HCT116 (cell line): ENCODE data around the gene IRAK1BP1. TPM values are rescaled to one million over a fixed set of nuclear protein-coding genes. Genes with fewer than 3 reads are reported as not detected.

Experiments
- ATAC-seq: fragments of 200-7000 bp; cut with Tn5 transposase; 2 replicates; pipeline ENCODE4 v1.9.1; 2020; ENCODE audit warnings: mild to moderate bottlenecking, moderate library complexity
- BruUV-seq: library from RNA; stranded (reverse); fragments of 400-500 nt; replicated peaks from 2 replicates; lab custom pipeline; 2021; lab: Mats Ljungman, UMichigan
- CTCF ChIA-PET: fragments of 300-600 bp; sonication (Branson Sonifier 250); formaldehyde crosslinking; loops from one replicate; lab custom pipeline; 2021; ENCODE audit warnings: antibody characterized with exemption; lab: Charles Lee
- POLR2A ChIA-PET: fragments of 300-600, 350-600 bp; sonication (Branson Sonifier 250); formaldehyde crosslinking; loops from one replicate; lab custom pipeline; 2021; ENCODE audit warnings: antibody characterized with exemption; lab: Charles Lee
- RAD21 ChIA-PET, 2 experiments: fragments of 300-600 bp; sonication (Branson Sonifier 250); formaldehyde crosslinking; loops; one replicate each; lab custom pipeline; 2023; ENCODE audit warnings: low total read pairs in 2 of 2; ENCODE audit not compliant: uncharacterized antibody in 2 of 2, unreplicated experiment in 2 of 2, low non-redundant PET in 1 of 2; lab: Charles Lee
- DNase-seq: peaks from one replicate; pipeline ENCODE4 v3.0.0-alpha.2; 2010; ENCODE audit warnings: low read depth, low spot score
- H2AFZ ChIP-seq: fragments of 200-600 bp; shearing (Covaris generic), sonication (generic); 2 replicates; pipeline ENCODE4 v1.6.1; 2017; ENCODE audit warnings: low read depth, mixed run types, mixed read lengths, antibody characterized with exemption, low read length; ENCODE audit not compliant: poor library complexity, severe bottlenecking
- H3K27ac ChIP-seq: 2 replicates; pipeline ENCODE4 v1.5.1; 2012; ENCODE audit warnings: low read depth, low read length
- H3K27me3 ChIP-seq: fragments of 200-600 bp; sonication (generic); 2 replicates; pipeline ENCODE4 v1.6.1; 2016; ENCODE audit warnings: mixed run types, low read length, mixed read lengths; ENCODE audit not compliant: insufficient read depth
- H3K36me3 ChIP-seq, 2 experiments: fragments of 200-500 bp in 1 of 2; fragments of 200-600 bp in 1 of 2; sonication (Bioruptor generic) in 1 of 2; sonication (generic) in 1 of 2; 2 replicates each; pipeline versions ENCODE4 v1.5.1 to v1.6.1; 2014 to 2016; ENCODE audit warnings: low read length in 2 of 2, inconsistent platforms in 1 of 2, mixed read lengths in 1 of 2, mixed run types in 1 of 2; ENCODE audit not compliant: insufficient read depth in 2 of 2, control insufficient read depth in 1 of 2
- H3K4me1 ChIP-seq, 2 experiments: fragments of 200-600 bp in 1 of 2; sonication (generic) in 1 of 2; 2 replicates each; pipeline versions ENCODE4 v1.5.1 to v1.6.1; 2012 to 2017; ENCODE audit warnings: low read length in 2 of 2, inconsistent platforms in 1 of 2, mild to moderate bottlenecking in 1 of 2, mixed read lengths in 1 of 2, mixed run types in 1 of 2, moderate library complexity in 1 of 2; ENCODE audit not compliant: insufficient read depth in 2 of 2, control insufficient read depth in 1 of 2
- H3K4me2 ChIP-seq: fragments of 200-600 bp; sonication (generic); 2 replicates; pipeline ENCODE4 v1.6.1; 2017; ENCODE audit warnings: mixed run types, low read length, mixed read lengths
- H3K4me3 ChIP-seq, 2 experiments: fragments of 200-600 bp in 1 of 2; sonication (generic) in 1 of 2; replicated peaks in 1 of 2; 2 replicates each; pipeline ENCODE4 v1.5.1; 2011 to 2016; ENCODE audit warnings: low read length in 2 of 2, control low read depth in 1 of 2, low read depth in 1 of 2, mild to moderate bottlenecking in 1 of 2, mixed read lengths in 1 of 2, mixed run types in 1 of 2
- H3K79me2 ChIP-seq: fragments of 200-600 bp; sonication (generic); 2 replicates; pipeline ENCODE4 v1.6.1; 2017; ENCODE audit warnings: mild to moderate bottlenecking, mixed run types, low read length, moderate library complexity, mixed read lengths; ENCODE audit not compliant: insufficient read depth
- H3K9ac ChIP-seq: fragments of 200-600 bp; sonication (generic); 2 replicates; pipeline ENCODE4 v1.6.1; 2016; ENCODE audit warnings: low read length, mixed read lengths
- H3K9me2 ChIP-seq: fragments of 200-600 bp; sonication (generic), shearing (Covaris generic); 2 replicates; pipeline ENCODE4 v1.6.1; 2017; ENCODE audit warnings: mixed run types, mild to moderate bottlenecking, moderate library complexity; ENCODE audit not compliant: insufficient read depth
- H3K9me3 ChIP-seq, 2 experiments: fragments of 200-500 bp in 1 of 2; fragments of 200-600 bp in 1 of 2; sonication (Bioruptor generic) in 1 of 2; sonication (generic) in 1 of 2; 2 replicates each; pipeline ENCODE4 v1.6.1; 2014 to 2017; ENCODE audit warnings: low read length in 2 of 2, mixed read lengths in 2 of 2, inconsistent platforms in 1 of 2, low read depth in 1 of 2, mild to moderate bottlenecking in 1 of 2, mixed run types in 1 of 2, moderate library complexity in 1 of 2; ENCODE audit not compliant: control insufficient read depth in 1 of 2, insufficient read depth in 1 of 2
- H4K20me1 ChIP-seq: fragments of 200-600 bp; sonication (generic), shearing (Covaris generic); 2 replicates; pipeline ENCODE4 v1.6.1; 2017; ENCODE audit warnings: mixed run types, mild to moderate bottlenecking, moderate library complexity; ENCODE audit not compliant: insufficient read depth
- CBX3 ChIP-seq: IDR thresholded peaks from 2 replicates; pipeline ENCODE4 v1.6.1; 2012; ENCODE audit warnings: low read depth
- CEBPB ChIP-seq: IDR thresholded peaks from 2 replicates; pipeline ENCODE4 v1.6.1; 2012; ENCODE audit warnings: low read depth
- CTCF ChIP-seq, 3 experiments: fragments of 200-600 bp in 1 of 3; sonication (generic) in 1 of 3; IDR thresholded peaks in 2 of 3; conservative IDR thresholded peaks in 1 of 3; 2 replicates each; pipeline ENCODE4 v1.5.1; 2012 to 2017; ENCODE audit warnings: low read depth in 2 of 3, low read length in 2 of 3, antibody characterized with exemption in 1 of 3, borderline replicate concordance in 1 of 3, control low read depth in 1 of 3, mild to moderate bottlenecking in 1 of 3, mixed read lengths in 1 of 3, mixed run types in 1 of 3, moderate library complexity in 1 of 3; ENCODE audit not compliant: insufficient read depth in 1 of 3
- ELF1 ChIP-seq: IDR thresholded peaks from 2 replicates; pipeline ENCODE4 v1.6.1; 2012; ENCODE audit warnings: low read depth, borderline replicate concordance
- EZH2 ChIP-seq: fragments of 200-600 bp; sonication (generic); IDR thresholded peaks from 2 replicates; pipeline ENCODE4 v1.6.1; 2017; ENCODE audit warnings: antibody characterized with exemption, mixed run types
- EZH2phosphoT487 ChIP-seq: fragments of 200-600 bp; IDR thresholded peaks from 2 replicates; pipeline ENCODE4 v1.6.1; 2018; ENCODE audit warnings: antibody characterized with exemption, borderline replicate concordance
- FOSL1 ChIP-seq: IDR thresholded peaks from 2 replicates; pipeline ENCODE4 v1.6.1; 2012; ENCODE audit warnings: low read depth
- MAX ChIP-seq: IDR thresholded peaks from 2 replicates; pipeline ENCODE4 v1.6.1; 2012
- POLR2AphosphoS5 ChIP-seq: IDR thresholded peaks from 2 replicates; pipeline ENCODE4 v1.6.1; 2011; ENCODE audit warnings: mild to moderate bottlenecking, low read depth, low read length, moderate library complexity
- SIN3A ChIP-seq: IDR thresholded peaks from 2 replicates; pipeline ENCODE4 v1.6.1; 2012; ENCODE audit warnings: low read depth
- SRF ChIP-seq: IDR thresholded peaks from 2 replicates; pipeline ENCODE4 v1.6.1; 2012; ENCODE audit warnings: low read depth
- YY1 ChIP-seq: IDR thresholded peaks from 2 replicates; pipeline ENCODE4 v1.6.1; 2011; ENCODE audit warnings: low read length, low read depth, moderate library complexity, mild to moderate bottlenecking; ENCODE audit not compliant: insufficient replicate concordance; ENCODE audit errors: extremely low read depth
- ZFX ChIP-seq: fragments of 450-650 bp; IDR thresholded peaks from 2 replicates; pipeline ENCODE4 v1.6.1; 2017
- intact Hi-C: fragments of 100-400 bp; cut with micrococcal nuclease; formaldehyde crosslinking; loops from 2 replicates; pipeline ENCODE4 v1.10.0; 2022
- total RNA-seq: library from RNA; stranded (reverse); gene quantifications from one replicate; pipeline ENCODE4 v1.2.1, GENCODE V29; 2021; ENCODE audit not compliant: unreplicated experiment
- TF ChIP-seq, protein P1 (sequence below): IDR thresholded peaks from 2 replicates; pipeline ENCODE4 v1.6.1; 2012
- TF ChIP-seq, protein P2 (sequence below): IDR thresholded peaks from 2 replicates; pipeline ENCODE4 v1.6.1; 2011; ENCODE audit warnings: mild to moderate bottlenecking, low read length, moderate library complexity; ENCODE audit not compliant: insufficient replicate concordance; ENCODE audit errors: extremely low read depth

The IRAK1BP1 gene
- total RNA-seq, 1 experiment from 2014 or later, result 5.4 TPM

DNA sequence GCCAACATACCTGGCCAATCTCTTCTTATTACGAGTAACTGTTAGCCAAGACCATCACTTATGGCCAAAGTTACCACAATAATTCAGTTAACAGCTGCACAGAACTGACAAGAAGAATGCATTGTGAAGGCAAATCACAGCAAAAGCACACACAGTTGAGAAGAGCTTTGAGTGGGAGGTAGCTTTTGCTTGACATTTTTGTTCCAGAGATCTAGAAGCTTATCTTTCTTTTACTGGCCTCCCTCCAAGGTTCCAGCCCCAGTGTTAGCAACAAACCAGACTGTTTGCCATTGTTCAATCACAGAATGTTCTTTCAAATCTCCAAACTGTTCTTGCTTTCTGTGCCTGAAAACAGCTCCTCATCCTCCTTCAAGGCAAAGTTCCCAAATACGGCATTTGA, 35.9 kb upstream of the IRAK1BP1 start:
- intact Hi-C loops, result no loop called here
- no peaks in the 10 kb centered on the region for H4K20me1 ChIP-seq
- no peaks in the 10 kb centered on the region for H3K27me3 ChIP-seq
- no peak overlapping the region for H3K9ac ChIP-seq
- no peaks in the 10 kb centered on the region for H3K36me3 ChIP-seq
- no peak for TF ChIP-seq EZH2phosphoT487
- TF ChIP-seq SIN3A, result no peak
- TF ChIP-seq ZFX, result no peak
- no peaks in the 10 kb centered on the region for H3K9me3 ChIP-seq
- no peak overlapping the region for H3K4me3 ChIP-seq
- ChIA-PET CTCF (interaction anchor here (1.5 kb wide), 1 partner anchor 21 kb away, joined by 3 read pairs; no protein-coding TSS in a partner anchor), RAD21 (no interaction called here), POLR2A (no interaction called here)
- no peaks in the 10 kb centered on the region for H3K9me2 ChIP-seq
- BruUV-seq, result no TSS peak
- H3K4me1 ChIP-seq, result no peaks in the 10 kb centered on the region
- no peak overlapping the region for H2AFZ ChIP-seq
- H3K79me2 ChIP-seq, result no peaks in the 10 kb centered on the region
- ATAC-seq (no peak), DNase-seq (no peak)
- H3K4me2 ChIP-seq, result no peak overlapping the region
- H3K27ac ChIP-seq, result no peak overlapping the region

- H3K27ac ChIP-seq, result no peak overlapping the region
- POLR2A ChIA-PET, result no interaction called here
- no peaks in the 10 kb centered on the region for H4K20me1 ChIP-seq
- intact Hi-C loops, result no loop called here
- TF ChIP-seq YY1, result no peak
- no peak for TF ChIP-seq EZH2
- no peak for TF ChIP-seq CTCF (IDR thresholded peaks at IDR 0.05 in 2 of 3, conservative IDR thresholded peaks at IDR 0.05 in 1 of 3; ENCODE audit: borderline replicate concordance in 1 of 3, insufficient read depth in 1 of 3, low read depth in 2 of 3, low read length in 2 of 3)
- TF ChIP-seq POLR2AphosphoS5, result no peak
- TF ChIP-seq CBX3, result no peak
- no peak for TF ChIP-seq CEBPB
- TF ChIP-seq MAX, result no peak
- no peak for TF ChIP-seq ELF1
- TF ChIP-seq, protein P1, sequence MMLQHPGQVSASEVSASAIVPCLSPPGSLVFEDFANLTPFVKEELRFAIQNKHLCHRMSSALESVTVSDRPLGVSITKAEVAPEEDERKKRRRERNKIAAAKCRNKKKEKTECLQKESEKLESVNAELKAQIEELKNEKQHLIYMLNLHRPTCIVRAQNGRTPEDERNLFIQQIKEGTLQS, result no peak
- no peak for TF ChIP-seq SRF
- TF ChIP-seq, protein P2, sequence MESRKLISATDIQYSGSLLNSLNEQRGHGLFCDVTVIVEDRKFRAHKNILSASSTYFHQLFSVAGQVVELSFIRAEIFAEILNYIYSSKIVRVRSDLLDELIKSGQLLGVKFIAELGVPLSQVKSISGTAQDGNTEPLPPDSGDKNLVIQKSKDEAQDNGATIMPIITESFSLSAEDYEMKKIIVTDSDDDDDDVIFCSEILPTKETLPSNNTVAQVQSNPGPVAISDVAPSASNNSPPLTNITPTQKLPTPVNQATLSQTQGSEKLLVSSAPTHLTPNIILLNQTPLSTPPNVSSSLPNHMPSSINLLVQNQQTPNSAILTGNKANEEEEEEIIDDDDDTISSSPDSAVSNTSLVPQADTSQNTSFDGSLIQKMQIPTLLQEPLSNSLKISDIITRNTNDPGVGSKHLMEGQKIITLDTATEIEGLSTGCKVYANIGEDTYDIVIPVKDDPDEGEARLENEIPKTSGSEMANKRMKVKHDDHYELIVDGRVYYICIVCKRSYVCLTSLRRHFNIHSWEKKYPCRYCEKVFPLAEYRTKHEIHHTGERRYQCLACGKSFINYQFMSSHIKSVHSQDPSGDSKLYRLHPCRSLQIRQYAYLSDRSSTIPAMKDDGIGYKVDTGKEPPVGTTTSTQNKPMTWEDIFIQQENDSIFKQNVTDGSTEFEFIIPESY, result no peak
- no peak for TF ChIP-seq FOSL1
- TF ChIP-seq SIN3A, result no peak
- BruUV-seq, result no TSS peak
- no peaks in the 10 kb centered on the region for H3K9me3 ChIP-seq
- no peak overlapping the region for H3K4me2 ChIP-seq
- no peak overlapping the region for H3K9ac ChIP-seq
- RAD21 ChIA-PET, result no interaction called here
- no peak overlapping the region for H2AFZ ChIP-seq
- no peaks in the 10 kb centered on the region for H3K4me1 ChIP-seq
- H3K4me3 ChIP-seq, result no peak overlapping the region
- H3K9me2 ChIP-seq, result no peaks in the 10 kb centered on the region
- CTCF ChIA-PET, result interaction anchor here (2.0 kb wide), 1 partner anchor 22 kb away, joined by 5 read pairs; no protein-coding TSS in a partner anchor
- no peak for DNase-seq
- H3K79me2 ChIP-seq, result no peaks in the 10 kb centered on the region
- no peak for ATAC-seq
- H3K27me3 ChIP-seq, result no peaks in the 10 kb centered on the region
- H3K36me3 ChIP-seq, result no peaks in the 10 kb centered on the region
Observed at GRCh38 chr6:78832091-78832808, 35.1 kb upstream of the IRAK1BP1 start.
